Measurements from ENCODE around the gene MTAP. TPM values are rescaled to one million over a fixed set of nuclear protein-coding genes. Genes with fewer than 3 reads are reported as not detected.

The MTAP gene
- total RNA-seq (10 to 100 TPM; 11.0 to 16.6 (median 14.9) TPM), polyA plus RNA-seq (10 to 100 TPM in 1 of 3 donors, 1 to 10 TPM in 2; 4.3 to 15.5 (median 8.6) TPM)
- long read RNA-seq, donor 1, full-length matches to known transcripts = 3 of 4 reads
- long read RNA-seq, donor 1, partial matches to known transcripts = 1 of 4 reads
- long read RNA-seq, donor 1, other reads (novel, unspliced or antisense) = 0 of 4 reads
- long read RNA-seq, donor 2, full-length matches to known transcripts = 2 of 5 reads
- long read RNA-seq, donor 2, partial matches to known transcripts = 1 of 5 reads
- long read RNA-seq, donor 2, other reads (novel, unspliced or antisense) = 2 of 5 reads

DNA sequence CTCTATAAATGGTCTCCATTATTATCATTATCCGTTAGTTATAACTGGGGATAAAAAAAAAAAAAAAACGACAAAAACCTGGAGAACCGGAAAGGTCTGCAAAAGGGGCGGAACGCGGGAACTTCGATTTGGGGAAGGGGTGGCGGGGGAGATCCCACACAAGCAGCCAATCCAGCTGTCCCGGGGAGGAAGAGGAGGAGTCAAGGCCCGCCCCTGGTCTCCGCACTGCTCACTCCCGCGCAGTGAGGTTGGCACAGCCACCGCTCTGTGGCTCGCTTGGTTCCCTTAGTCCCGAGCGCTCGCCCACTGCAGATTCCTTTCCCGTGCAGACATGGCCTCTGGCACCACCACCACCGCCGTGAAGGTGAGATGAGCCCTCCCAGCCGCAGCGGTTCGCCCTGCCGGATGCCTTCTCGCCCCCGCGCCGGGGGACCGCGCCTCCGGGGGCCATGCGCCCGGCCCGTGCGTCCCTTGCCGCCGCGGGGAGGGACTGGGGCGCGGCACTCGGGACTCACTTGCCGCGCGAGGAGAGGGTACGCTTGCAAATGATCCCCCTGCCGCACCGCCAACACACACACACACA, at the start of gene MTAP:
Gene MTAP, plus strand, starts transcription at position 219 of the 583 bp plus-strand sequence. Its CDS starts 113 bp downstream, at position 332.
- TF ChIP-seq, protein P1, sequence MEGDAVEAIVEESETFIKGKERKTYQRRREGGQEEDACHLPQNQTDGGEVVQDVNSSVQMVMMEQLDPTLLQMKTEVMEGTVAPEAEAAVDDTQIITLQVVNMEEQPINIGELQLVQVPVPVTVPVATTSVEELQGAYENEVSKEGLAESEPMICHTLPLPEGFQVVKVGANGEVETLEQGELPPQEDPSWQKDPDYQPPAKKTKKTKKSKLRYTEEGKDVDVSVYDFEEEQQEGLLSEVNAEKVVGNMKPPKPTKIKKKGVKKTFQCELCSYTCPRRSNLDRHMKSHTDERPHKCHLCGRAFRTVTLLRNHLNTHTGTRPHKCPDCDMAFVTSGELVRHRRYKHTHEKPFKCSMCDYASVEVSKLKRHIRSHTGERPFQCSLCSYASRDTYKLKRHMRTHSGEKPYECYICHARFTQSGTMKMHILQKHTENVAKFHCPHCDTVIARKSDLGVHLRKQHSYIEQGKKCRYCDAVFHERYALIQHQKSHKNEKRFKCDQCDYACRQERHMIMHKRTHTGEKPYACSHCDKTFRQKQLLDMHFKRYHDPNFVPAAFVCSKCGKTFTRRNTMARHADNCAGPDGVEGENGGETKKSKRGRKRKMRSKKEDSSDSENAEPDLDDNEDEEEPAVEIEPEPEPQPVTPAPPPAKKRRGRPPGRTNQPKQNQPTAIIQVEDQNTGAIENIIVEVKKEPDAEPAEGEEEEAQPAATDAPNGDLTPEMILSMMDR (IDR thresholded peaks at IDR 0.05) = no peak
- Histone ChIP-seq H3K36me3 (ENCODE audit: insufficient read depth in 1 of 2, low read depth in 1 of 2) (no peaks in the 10 kb centered on the region), H3K4me1 (peaks cover 10% of the 10 kb centered on the region), H3K27ac (peak within 1 kb of the TSS; percentile 85), H3K9me3 (no peaks in the 10 kb centered on the region), H3K27me3 (ENCODE audit: insufficient read depth in 3 of 3, low read length in 2 of 3) (no peaks in the 10 kb centered on the region), H3K4me3 (peak within 1 kb of the TSS; percentile 69)
- ATAC-seq = peak; percentile 95 to 97 (median 96)
- WGBS, 3 donors = 0 to 1% (median 0%) methylated on average over 24 to 48 of the region's 48 CpGs
- peak; percentile 90 to 93 for DNase-seq
- intact Hi-C loops (cut with DNase I) = no loop called here

DNA sequence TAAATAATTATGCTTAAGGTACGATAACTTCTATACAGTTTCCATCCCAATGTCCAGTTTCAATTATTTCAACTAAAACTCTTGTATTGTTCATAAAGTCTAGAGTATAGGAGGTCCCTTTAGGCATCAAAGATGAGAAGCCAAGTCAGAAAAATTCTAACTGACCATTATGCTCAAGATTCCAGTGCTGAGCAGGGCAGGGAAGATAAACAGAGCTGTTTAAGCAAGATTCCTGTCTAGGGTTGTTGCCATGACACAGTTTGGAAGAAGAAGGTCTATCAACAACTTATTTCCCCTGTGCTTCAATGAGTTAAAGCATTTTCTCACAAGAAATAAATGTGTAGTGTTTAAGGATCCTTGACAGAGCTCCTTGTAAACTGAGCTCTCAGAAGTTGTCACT, 48.9 kb upstream of the MTAP start:
- TF ChIP-seq, protein P1 (IDR thresholded peaks at IDR 0.05) = no peak
- 80 to 95% (median 86%) methylated on average over 1 of the region's 1 CpG for WGBS, 3 donors
- Histone ChIP-seq H3K4me1 (no peaks in the 10 kb centered on the region), H3K27ac (no peak overlapping the region), H3K27me3 (ENCODE audit: insufficient read depth in 3 of 3, low read length in 2 of 3) (peaks cover 0 to 5% (median 3%) of the 10 kb centered on the region in 3 donors), H3K36me3 (ENCODE audit: insufficient read depth in 1 of 2, low read depth in 1 of 2) (no peaks in the 10 kb centered on the region), H3K9me3 (no peaks in the 10 kb centered on the region), H3K4me3 (no peak overlapping the region)
- intact Hi-C loops (cut with DNase I) = no loop called here
- DNase-seq = no peak
- ATAC-seq = no peak

DNA sequence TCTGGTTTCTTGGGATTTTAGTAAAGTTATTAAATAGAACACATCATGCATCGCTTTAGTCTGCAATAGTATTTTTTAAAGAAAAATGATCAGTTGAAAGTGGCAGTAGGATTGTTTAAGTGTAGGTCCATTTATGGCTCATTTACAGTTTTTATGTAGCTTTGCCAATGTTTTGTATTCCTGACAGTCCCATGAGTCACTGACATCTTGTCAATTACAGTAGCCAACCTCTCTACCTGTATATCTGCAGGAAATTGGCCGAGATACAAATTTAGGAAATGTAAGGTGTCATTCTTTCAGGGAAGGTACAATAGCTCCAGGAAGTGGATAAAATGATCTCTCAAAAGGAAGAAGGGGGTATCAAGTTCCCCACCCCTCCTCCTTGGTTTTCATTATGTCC, 47.7 kb upstream of the MTAP start:
- H3K27ac ChIP-seq = no peak overlapping the region
- TF ChIP-seq, protein P1 (IDR thresholded peaks at IDR 0.05) = no peak
- 64 to 69% (median 65%) methylated on average over 2 of the region's 2 CpGs for WGBS, 3 donors
- ATAC-seq (no peak), DNase-seq (no peak)
- intact Hi-C loops (cut with DNase I) = no loop called here
- peaks cover 0 to 5% (median 3%) of the 10 kb centered on the region in 3 donors for H3K27me3 ChIP-seq (ENCODE audit: insufficient read depth in 3 of 3, low read length in 2 of 3)
- no peaks in the 10 kb centered on the region for H3K36me3 ChIP-seq (ENCODE audit: insufficient read depth in 1 of 2, low read depth in 1 of 2)
- no peak overlapping the region for H3K4me3 ChIP-seq
- no peaks in the 10 kb centered on the region for H3K4me1 ChIP-seq
- no peaks in the 10 kb centered on the region for H3K9me3 ChIP-seq

DNA sequence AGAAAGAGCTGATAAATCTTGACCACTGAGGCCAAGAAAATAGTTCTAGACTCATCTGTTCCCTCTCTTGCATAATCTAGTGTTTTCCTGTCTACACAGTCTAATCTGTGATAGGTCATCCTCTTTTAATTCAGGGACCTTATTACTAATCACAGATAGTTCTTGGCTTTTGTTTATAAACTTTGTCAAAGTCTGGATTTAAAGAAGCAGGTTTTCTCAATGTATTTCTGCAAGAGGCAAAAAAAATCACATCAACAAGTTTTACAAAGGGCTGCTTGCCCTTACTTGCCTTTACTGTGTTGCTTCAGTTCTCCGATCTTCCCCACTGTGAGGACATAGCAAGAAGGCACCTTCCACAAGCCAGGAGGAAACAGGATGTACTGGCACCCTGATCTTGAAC, 43.9 kb upstream of the MTAP start:
- Histone ChIP-seq H3K27ac (no peak overlapping the region), H3K36me3 (ENCODE audit: insufficient read depth in 1 of 2, low read depth in 1 of 2) (no peaks in the 10 kb centered on the region), H3K4me3 (no peak overlapping the region), H3K4me1 (no peaks in the 10 kb centered on the region), H3K27me3 (ENCODE audit: insufficient read depth in 3 of 3, low read length in 2 of 3) (peaks cover 0 to 5% (median 4%) of the 10 kb centered on the region in 3 donors), H3K9me3 (no peaks in the 10 kb centered on the region)
- TF ChIP-seq, protein P1 (IDR thresholded peaks at IDR 0.05) = no peak
- WGBS, 3 donors = 80 to 85% (median 85%) methylated on average over 1 of the region's 1 CpG
- DNase-seq = no peak
- intact Hi-C loops (cut with DNase I) = no loop called here
- no peak for ATAC-seq
